Kidney tubule cell (primary cell): ENCODE measurements around the gene TBC1D22A.

Source experiments
- DNase-seq: peaks from one replicate; pipeline ENCODE4 v3.0.0-alpha.2; 2018; ENCODE audit warnings: low spot score

TBC1D22A gene

GRCh38 chr22:46887978-46888377 is 125.5 kb downstream of the TBC1D22A start:
- no peak for DNase-seq

GRCh38 chr22:46890819-46891218 is 128.4 kb downstream of the TBC1D22A start:
- no peak for DNase-seq

GRCh38 chr22:46891382-46891951 is 129.0 kb downstream of the TBC1D22A start:
- no peak for DNase-seq

- no peak for DNase-seq
Observed at GRCh38 chr22:46892866-46893265, 130.4 kb downstream of the TBC1D22A start.

GRCh38 chr22:46893281-46894020 is 131.0 kb downstream of the TBC1D22A start:
- DNase-seq = no peak

- no peak for DNase-seq
Observed at GRCh38 chr22:46894081-46894671, 131.7 kb downstream of the TBC1D22A start.

- no peak for DNase-seq
Observed at GRCh38 chr22:46894851-46895640, 132.6 kb downstream of the TBC1D22A start.

GRCh38 chr22:46895753-46896152 is 133.3 kb downstream of the TBC1D22A start:
- DNase-seq = no peak

- DNase-seq = no peak
Observed at GRCh38 chr22:46896166-46896565, 133.7 kb downstream of the TBC1D22A start.

- DNase-seq = no peak
Observed at GRCh38 chr22:46896568-46897245, 134.3 kb downstream of the TBC1D22A start.

GRCh38 chr22:46897246-46897623 is 134.8 kb downstream of the TBC1D22A start:
- no peak for DNase-seq

- DNase-seq = no peak
Observed at GRCh38 chr22:46900549-46900948, 138.1 kb downstream of the TBC1D22A start.

GRCh38 chr22:46902436-46902835 is 140.0 kb downstream of the TBC1D22A start:
- DNase-seq = no peak

- no peak for DNase-seq
Observed at GRCh38 chr22:46902998-46903916, 140.8 kb downstream of the TBC1D22A start.

GRCh38 chr22:46905415-46905814 is 143.0 kb downstream of the TBC1D22A start:
- DNase-seq = no peak

GRCh38 chr22:46905834-46906233 is 143.4 kb downstream of the TBC1D22A start:
- DNase-seq = no peak

GRCh38 chr22:46906326-46907045 is 144.0 kb downstream of the TBC1D22A start:
- no peak for DNase-seq

GRCh38 chr22:46907241-46908215 is 145.1 kb downstream of the TBC1D22A start:
- DNase-seq = no peak

- no peak for DNase-seq
Observed at GRCh38 chr22:46908641-46909107, 146.2 kb downstream of the TBC1D22A start.
